Measurements from ENCODE around the gene SVIL.

Gene SVIL

DNA sequence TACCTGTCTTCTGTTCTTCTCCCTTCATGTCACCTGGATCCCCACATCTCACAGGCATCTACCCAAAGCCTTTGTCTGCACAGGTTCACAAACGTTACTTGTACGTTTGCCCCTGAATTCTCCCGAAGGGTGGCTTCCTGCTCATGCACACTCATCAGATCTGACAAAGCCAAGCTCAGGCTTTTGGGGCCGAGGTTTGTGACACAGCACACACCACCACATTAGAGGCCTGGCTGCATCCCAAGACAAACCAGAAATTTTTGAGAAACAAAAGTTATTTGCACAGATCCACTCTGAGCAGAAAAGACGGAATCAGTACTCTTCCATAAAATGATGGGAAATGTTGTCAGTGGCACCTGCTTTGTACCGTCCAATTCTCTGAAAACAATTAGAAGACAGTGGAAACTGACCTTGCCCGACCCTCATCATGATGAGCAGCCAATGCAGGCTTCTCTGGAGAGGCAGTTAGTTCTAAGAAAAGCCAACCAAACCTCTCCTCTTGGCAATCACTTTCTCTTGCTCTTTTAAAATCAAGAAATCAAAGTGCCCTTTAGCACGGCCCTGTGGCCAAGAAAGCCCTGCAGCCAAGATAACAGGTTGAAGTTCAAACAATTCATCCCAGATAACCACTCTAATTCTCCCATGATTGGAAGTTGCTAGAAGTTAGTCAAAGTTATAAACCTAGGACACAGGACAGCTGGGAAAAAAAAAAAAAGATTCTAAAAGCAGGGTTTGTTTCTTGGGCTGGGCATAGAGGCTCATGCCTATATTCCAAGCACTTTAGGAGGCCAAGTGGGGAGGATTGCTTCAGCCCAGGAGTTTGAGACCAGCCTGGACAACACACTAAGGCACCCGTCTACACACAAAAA is 13.6 kb upstream of the SVIL start:
- H3K9me3 ChIP-seq (replicated peaks; ENCODE audit: low read length) = no peaks in the 10 kb centered on the region
- peak overlapping the region; percentile 40 for H3K4me3 ChIP-seq (ENCODE audit: low read length)
- H3K36me3 ChIP-seq (ENCODE audit: insufficient read depth, low read length) = no peaks in the 10 kb centered on the region
- peaks cover 61% of the 10 kb centered on the region for H3K4me1 ChIP-seq (ENCODE audit: control insufficient read depth, insufficient read depth, low read length)
- H3K27me3 ChIP-seq (ENCODE audit: control insufficient read depth, insufficient read depth, low read length) = no peaks in the 10 kb centered on the region
- peak overlapping the region; percentile 39 for H3K9ac ChIP-seq (ENCODE audit: low read depth, low read length)
- H3K4me2 ChIP-seq (ENCODE audit: low read length) = peak overlapping the region; percentile 69

DNA sequence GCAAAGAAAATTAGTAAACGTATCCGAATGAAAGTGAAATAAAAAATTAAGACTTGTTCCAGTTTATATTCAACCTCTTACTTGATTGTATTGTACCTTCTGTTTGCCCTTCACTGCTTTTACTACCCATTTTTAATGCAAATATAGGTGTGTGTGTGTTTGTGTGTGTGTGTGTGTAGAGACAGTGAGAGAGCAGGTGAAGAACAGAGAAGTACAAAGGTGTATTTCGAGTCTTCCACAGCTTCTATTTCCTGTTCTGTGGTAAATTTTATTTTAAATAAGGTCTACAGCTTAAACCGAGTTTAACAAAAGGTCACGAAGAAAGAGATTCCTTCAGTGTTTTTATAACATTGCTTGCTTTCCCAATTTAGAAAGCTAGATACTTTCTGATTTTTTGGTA is 12.7 kb upstream of the SVIL start:
- H3K4me3 ChIP-seq (ENCODE audit: low read length) = no peak overlapping the region
- no peaks in the 10 kb centered on the region for H3K27me3 ChIP-seq (ENCODE audit: control insufficient read depth, insufficient read depth, low read length)
- peak overlapping the region; percentile 39 for H3K9ac ChIP-seq (ENCODE audit: low read depth, low read length)
- H3K4me1 ChIP-seq (ENCODE audit: control insufficient read depth, insufficient read depth, low read length) = peaks cover 69% of the 10 kb centered on the region
- no peaks in the 10 kb centered on the region for H3K9me3 ChIP-seq (replicated peaks; ENCODE audit: low read length)
- peak overlapping the region; percentile 69 for H3K4me2 ChIP-seq (ENCODE audit: low read length)
- no peaks in the 10 kb centered on the region for H3K36me3 ChIP-seq (ENCODE audit: insufficient read depth, low read length)

DNA sequence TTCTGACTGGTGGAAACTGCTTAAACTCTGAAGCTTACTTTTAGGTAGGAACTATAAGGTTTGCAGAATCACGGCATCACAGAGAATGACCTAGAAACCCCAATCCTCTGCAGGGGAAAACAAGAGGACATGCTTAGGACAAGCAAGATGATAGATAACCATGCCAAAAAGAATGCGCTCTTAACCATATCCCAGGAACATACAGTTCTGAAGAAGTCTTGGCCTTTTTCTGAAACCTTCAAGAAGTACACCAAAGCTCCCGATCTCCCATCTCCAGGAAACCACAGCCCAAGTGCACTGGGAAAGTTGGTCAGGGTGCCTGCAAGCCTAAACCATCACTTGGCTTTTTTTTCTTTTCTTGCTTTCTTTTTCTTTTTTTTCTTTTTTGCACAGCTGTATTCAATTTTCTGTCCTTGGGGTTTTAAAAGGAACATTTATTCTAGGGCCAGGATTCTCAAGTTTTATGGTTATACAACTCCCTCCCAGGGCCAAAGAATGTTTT is 12.2 kb upstream of the SVIL start:
- H3K36me3 ChIP-seq (ENCODE audit: insufficient read depth, low read length) = no peaks in the 10 kb centered on the region
- peaks cover 71% of the 10 kb centered on the region for H3K4me1 ChIP-seq (ENCODE audit: control insufficient read depth, insufficient read depth, low read length)
- peak overlapping the region; percentile 39 for H3K9ac ChIP-seq (ENCODE audit: low read depth, low read length)
- no peaks in the 10 kb centered on the region for H3K27me3 ChIP-seq (ENCODE audit: control insufficient read depth, insufficient read depth, low read length)
- no peak overlapping the region for H3K4me3 ChIP-seq (ENCODE audit: low read length)
- H3K4me2 ChIP-seq (ENCODE audit: low read length) = peak overlapping the region; percentile 69
- H3K9me3 ChIP-seq (replicated peaks; ENCODE audit: low read length) = no peaks in the 10 kb centered on the region

DNA sequence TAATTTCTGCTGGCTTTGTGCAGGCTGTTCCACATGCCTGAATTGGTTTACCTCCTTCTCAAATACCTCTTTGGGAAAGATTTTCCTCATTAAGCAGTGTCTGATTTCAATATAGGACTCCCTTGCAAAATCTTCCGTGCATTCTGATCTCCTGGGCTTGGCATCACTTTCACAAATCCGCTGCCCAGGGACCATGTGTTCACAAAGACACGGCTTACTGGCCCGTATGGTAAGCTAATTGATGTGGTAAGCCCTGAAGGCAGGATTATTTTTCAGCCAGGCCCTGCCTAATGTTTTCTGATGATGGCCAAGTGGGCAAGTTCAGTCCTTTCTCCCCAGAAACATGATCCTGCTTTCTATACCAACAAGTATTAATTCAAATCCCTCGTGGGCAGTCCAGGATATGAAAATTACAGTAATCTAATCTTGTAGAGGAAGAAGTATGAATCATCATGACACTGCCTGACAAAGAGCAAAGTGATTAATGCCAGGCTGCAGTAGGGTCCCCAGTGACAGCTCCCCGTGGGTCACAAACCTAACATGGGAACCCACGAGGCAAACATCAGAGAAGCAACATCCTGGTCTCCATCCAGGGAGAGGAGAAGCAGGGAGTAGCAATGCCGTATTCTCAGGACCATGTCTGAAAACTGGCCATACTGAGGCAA is 11.6 kb upstream of the SVIL start:
- Histone ChIP-seq H3K4me1 (ENCODE audit: control insufficient read depth, insufficient read depth, low read length) (peaks cover 71% of the 10 kb centered on the region), H3K27me3 (ENCODE audit: control insufficient read depth, insufficient read depth, low read length) (no peaks in the 10 kb centered on the region), H3K9me3 (replicated peaks; ENCODE audit: low read length) (no peaks in the 10 kb centered on the region), H3K36me3 (ENCODE audit: insufficient read depth, low read length) (no peaks in the 10 kb centered on the region), H3K4me3 (ENCODE audit: low read length) (peak overlapping the region; percentile 19), H3K9ac (ENCODE audit: low read depth, low read length) (peak overlapping the region; percentile 40), H3K4me2 (ENCODE audit: low read length) (peak overlapping the region; percentile 69)

DNA sequence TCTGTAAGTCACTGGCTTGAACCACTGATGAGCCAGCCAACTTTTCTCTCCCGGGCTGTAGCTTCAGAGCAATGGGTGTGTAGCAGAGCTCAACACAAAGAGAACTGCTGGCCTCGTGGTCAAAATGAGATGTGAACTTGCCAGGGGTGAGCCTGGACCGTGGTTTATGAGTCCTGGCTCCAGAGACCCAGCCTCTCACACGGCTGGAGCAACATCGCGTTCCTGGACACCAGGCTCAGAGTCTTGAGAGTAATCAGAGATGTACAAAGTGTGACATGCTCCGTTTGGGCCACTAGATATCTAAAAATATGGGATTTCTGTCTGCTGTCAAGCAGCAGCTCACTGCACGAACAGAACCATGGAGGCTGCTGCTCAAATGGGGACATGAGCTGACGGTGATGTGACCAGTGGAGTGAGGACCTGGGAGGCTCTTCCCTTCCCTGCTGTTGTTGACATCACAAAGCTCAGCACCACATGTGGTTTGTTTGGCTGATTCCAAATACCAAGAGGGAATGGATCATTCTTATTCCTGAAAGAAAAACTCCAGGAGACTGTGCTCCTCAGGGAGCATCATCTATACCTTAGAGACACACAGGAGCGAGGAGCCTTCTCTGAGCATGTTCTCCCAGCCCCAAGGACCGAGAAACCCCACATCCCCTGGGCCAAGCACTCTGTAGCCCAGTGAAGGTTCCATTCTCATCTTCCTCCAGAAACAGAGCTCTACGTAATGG is 9.2 kb upstream of the SVIL start:
- H3K36me3 ChIP-seq (ENCODE audit: insufficient read depth, low read length) = no peaks in the 10 kb centered on the region
- H3K4me3 ChIP-seq (ENCODE audit: low read length) = no peak overlapping the region
- no peak overlapping the region for H3K9ac ChIP-seq (ENCODE audit: low read depth, low read length)
- no peaks in the 10 kb centered on the region for H3K27me3 ChIP-seq (ENCODE audit: control insufficient read depth, insufficient read depth, low read length)
- H3K9me3 ChIP-seq (replicated peaks; ENCODE audit: low read length) = no peaks in the 10 kb centered on the region
- H3K4me2 ChIP-seq (ENCODE audit: low read length) = no peak overlapping the region
- peaks cover 58% of the 10 kb centered on the region for H3K4me1 ChIP-seq (ENCODE audit: control insufficient read depth, insufficient read depth, low read length)

DNA sequence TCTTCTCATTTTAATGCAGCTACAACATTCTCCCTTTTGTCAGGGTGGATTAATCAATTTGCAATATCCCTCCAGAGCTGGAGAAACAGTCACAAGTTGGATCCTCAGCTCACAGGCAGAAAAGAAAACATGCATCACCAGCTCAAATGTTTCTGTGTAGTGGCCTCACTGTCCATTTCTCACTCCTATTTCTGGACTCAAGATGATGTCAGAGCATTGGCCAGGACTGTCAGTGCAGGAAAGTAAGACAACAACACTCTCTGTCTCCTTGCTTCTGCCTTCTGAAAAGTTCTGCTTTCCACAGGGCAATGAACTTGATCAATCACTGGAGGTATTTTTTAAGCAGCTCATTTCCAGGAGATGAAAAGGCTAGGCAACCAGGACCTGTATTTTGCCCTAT is 8.2 kb upstream of the SVIL start:
- no peaks in the 10 kb centered on the region for H3K27me3 ChIP-seq (ENCODE audit: control insufficient read depth, insufficient read depth, low read length)
- peak overlapping the region; percentile 30 for H3K9ac ChIP-seq (ENCODE audit: low read depth, low read length)
- no peaks in the 10 kb centered on the region for H3K9me3 ChIP-seq (replicated peaks; ENCODE audit: low read length)
- no peak overlapping the region for H3K4me3 ChIP-seq (ENCODE audit: low read length)
- H3K36me3 ChIP-seq (ENCODE audit: insufficient read depth, low read length) = no peaks in the 10 kb centered on the region
- peak overlapping the region; percentile 32 for H3K4me2 ChIP-seq (ENCODE audit: low read length)
- peaks cover 48% of the 10 kb centered on the region for H3K4me1 ChIP-seq (ENCODE audit: control insufficient read depth, insufficient read depth, low read length)

DNA sequence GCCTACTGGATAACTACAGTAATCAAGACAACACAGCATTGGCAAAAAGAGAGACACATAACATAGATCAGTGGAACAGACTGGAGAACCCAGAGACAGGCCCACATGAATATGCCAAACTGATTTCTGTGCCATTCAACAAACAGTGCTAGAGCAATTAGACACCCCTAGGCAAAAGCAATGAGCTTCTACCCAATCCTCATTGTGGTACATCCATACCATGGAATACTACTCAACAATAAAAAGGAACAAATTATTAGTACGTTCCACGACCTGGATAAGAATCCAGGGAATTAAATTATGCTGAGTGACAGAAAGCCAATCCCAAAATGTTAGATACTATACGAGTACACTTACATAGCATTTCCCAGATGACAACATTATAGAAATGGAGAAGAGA is 2.8 kb upstream of the SVIL start:
- Histone ChIP-seq H3K27me3 (ENCODE audit: control insufficient read depth, insufficient read depth, low read length) (no peaks in the 10 kb centered on the region), H3K4me1 (ENCODE audit: control insufficient read depth, insufficient read depth, low read length) (peaks cover 46% of the 10 kb centered on the region), H3K4me2 (ENCODE audit: low read length) (no peak overlapping the region), H3K36me3 (ENCODE audit: insufficient read depth, low read length) (no peaks in the 10 kb centered on the region), H3K4me3 (ENCODE audit: low read length) (no peak overlapping the region), H3K9ac (ENCODE audit: low read depth, low read length) (no peak overlapping the region), H3K9me3 (replicated peaks; ENCODE audit: low read length) (no peaks in the 10 kb centered on the region)

DNA sequence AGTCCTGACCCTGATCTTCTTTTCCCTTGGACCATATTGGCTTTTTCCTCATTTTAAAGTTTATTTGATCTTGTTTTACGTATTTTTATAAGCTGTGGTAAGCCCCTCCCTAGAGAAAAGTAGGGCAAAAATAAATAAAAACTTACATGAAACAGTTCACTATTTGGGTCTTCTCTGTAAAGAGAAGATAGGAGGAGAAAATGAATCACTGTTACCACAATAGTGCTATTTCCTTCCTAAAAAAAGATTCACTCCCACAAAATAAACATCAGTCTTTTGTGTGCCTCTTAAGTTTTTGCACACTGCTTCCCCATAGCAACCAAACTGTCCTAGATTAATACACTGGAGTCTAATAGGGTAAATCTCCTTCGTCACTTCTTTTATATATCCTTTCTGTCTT is 1.4 kb upstream of the SVIL start:
- Histone ChIP-seq H3K27me3 (ENCODE audit: control insufficient read depth, insufficient read depth, low read length) (no peaks in the 10 kb centered on the region), H3K4me1 (ENCODE audit: control insufficient read depth, insufficient read depth, low read length) (peaks cover 45% of the 10 kb centered on the region), H3K4me3 (ENCODE audit: low read length) (no peak overlapping the region), H3K9ac (ENCODE audit: low read depth, low read length) (peak overlapping the region; percentile 53), H3K9me3 (replicated peaks; ENCODE audit: low read length) (no peaks in the 10 kb centered on the region), H3K4me2 (ENCODE audit: low read length) (peak overlapping the region; percentile 49), H3K36me3 (ENCODE audit: insufficient read depth, low read length) (no peaks in the 10 kb centered on the region)

DNA sequence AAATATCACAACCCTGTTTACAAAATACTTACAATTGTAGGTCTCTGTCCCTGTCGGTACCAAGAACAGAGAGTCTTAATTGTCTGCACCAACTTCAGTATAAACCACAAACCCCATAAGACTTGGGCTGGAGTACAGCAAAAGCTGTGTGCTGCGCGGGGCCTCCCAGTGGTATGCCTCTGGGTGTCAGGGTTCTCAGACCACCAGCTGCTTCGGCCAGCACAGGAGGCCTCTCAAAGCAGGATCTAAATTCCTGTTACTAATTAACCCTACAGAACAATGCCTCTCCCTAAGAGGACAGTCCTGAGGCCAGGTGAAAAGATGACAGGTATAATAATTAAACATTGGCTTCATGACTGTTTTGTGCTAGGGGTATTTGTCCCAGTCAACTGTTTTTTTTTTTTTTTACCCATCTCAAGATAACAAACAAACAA is 957 bp upstream of the SVIL start:
- H3K9ac ChIP-seq (ENCODE audit: low read depth, low read length) = peak overlapping the region; percentile 53
- H3K36me3 ChIP-seq (ENCODE audit: insufficient read depth, low read length) = no peaks in the 10 kb centered on the region
- H3K4me3 ChIP-seq (ENCODE audit: low read length) = no peak overlapping the region
- H3K27me3 ChIP-seq (ENCODE audit: control insufficient read depth, insufficient read depth, low read length) = no peaks in the 10 kb centered on the region
- no peaks in the 10 kb centered on the region for H3K9me3 ChIP-seq (replicated peaks; ENCODE audit: low read length)
- H3K4me2 ChIP-seq (ENCODE audit: low read length) = peak overlapping the region; percentile 49
- peaks cover 45% of the 10 kb centered on the region for H3K4me1 ChIP-seq (ENCODE audit: control insufficient read depth, insufficient read depth, low read length)

DNA sequence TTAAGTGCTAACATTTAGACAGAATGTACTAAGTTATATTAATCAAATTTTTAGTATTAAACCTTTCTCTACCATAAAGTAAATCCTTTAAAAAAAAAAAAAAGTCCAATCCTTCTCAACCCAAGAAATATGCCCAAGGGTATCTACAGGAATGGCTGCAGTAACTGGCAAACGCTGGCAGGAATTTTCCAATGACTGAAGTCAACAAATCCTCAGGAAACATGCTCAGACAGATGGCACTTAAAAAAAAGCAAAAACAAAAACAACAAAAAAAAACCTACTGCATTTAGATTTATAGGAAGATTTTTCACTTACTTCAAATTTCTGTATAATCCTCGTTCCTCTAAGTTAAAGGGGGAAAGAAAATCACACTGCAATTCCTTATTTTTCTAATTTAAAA is 666 bp downstream of the SVIL start:
- peaks cover 50% of the 10 kb centered on the region for H3K4me1 ChIP-seq (ENCODE audit: control insufficient read depth, insufficient read depth, low read length)
- H3K4me3 ChIP-seq (ENCODE audit: low read length) = peak overlapping the region; percentile 53
- no peaks in the 10 kb centered on the region for H3K27me3 ChIP-seq (ENCODE audit: control insufficient read depth, insufficient read depth, low read length)
- H3K9me3 ChIP-seq (replicated peaks; ENCODE audit: low read length) = no peaks in the 10 kb centered on the region
- H3K9ac ChIP-seq (ENCODE audit: low read depth, low read length) = peak overlapping the region; percentile 74
- H3K36me3 ChIP-seq (ENCODE audit: insufficient read depth, low read length) = no peaks in the 10 kb centered on the region
- peak overlapping the region; percentile 70 for H3K4me2 ChIP-seq (ENCODE audit: low read length)

DNA sequence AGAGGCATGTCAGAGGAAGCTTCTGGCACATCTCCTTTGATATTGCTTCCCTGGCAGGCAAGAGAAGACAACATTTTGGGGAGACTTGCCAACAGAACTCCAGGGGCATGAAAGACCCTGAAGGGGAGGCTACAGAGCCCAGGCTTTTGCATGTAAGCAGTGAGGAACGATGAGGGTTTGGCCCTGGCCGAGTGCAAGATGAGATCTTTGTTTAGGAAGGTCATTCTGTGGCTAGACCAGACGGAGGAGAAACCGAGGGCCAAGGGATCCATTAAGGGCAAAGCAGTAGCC is 3.8 kb downstream of the SVIL start:
- Histone ChIP-seq H3K36me3 (ENCODE audit: insufficient read depth, low read length) (no peaks in the 10 kb centered on the region), H3K27me3 (ENCODE audit: control insufficient read depth, insufficient read depth, low read length) (no peaks in the 10 kb centered on the region), H3K4me3 (ENCODE audit: low read length) (no peak overlapping the region), H3K4me2 (ENCODE audit: low read length) (no peak overlapping the region), H3K4me1 (ENCODE audit: control insufficient read depth, insufficient read depth, low read length) (peaks cover 59% of the 10 kb centered on the region), H3K9me3 (replicated peaks; ENCODE audit: low read length) (no peaks in the 10 kb centered on the region), H3K9ac (ENCODE audit: low read depth, low read length) (no peak overlapping the region)
